ENCODE data around the gene ZBTB20.

The ZBTB20 gene

DNA sequence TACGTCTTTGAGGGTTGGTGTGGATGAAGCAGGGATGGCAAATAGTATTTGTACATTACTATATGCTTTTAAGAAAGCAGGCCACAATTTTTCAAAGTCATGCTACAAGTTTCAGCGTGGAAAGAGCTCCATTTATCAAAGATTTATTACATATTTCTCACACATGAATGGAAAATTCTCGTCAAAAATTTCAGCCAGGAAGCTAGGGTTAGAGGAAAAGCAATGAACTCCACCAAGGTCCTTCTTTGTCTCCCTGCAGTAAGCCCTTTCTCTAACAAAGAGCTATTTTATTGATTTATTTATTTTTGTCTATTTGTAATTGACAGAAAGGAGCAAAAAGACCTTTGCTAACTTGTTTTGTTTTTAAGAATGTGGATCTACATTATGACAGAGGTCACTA is 7.5 kb upstream of the ZBTB20 start:
- 73% methylated on average over 2 of the region's 3 CpGs for WGBS
- Histone ChIP-seq H2AFZ (ENCODE audit: low read depth, low read length) (no peak overlapping the region), H3K4me2 (ENCODE audit: low read length, poor library complexity, severe bottlenecking) (no peak overlapping the region), H3K4ac (ENCODE audit: low read depth in 1 of 2, low read length in 2 of 2) (no peak overlapping the region), H3K9me3 (ENCODE audit: control insufficient read depth, low read length) (no peaks in the 10 kb centered on the region), H3K14ac (ENCODE audit: low read length in 2 of 2) (no peak overlapping the region), H3K27ac (ENCODE audit: low read length, poor library complexity, severe bottlenecking) (no peak overlapping the region), H2BK5ac (ENCODE audit: low read depth, low read length, poor library complexity, severe bottlenecking) (no peak overlapping the region), H2AK5ac (ENCODE audit: low read length, severe bottlenecking) (no peak overlapping the region), H3K23ac (ENCODE audit: low read length in 2 of 2) (no peak overlapping the region), H4K91ac (ENCODE audit: low read length) (no peak overlapping the region), H2BK120ac (ENCODE audit: low read depth, low read length) (no peak overlapping the region), H3K9ac (ENCODE audit: low read length) (no peak overlapping the region), H2BK12ac (ENCODE audit: low read length in 2 of 2) (no peak overlapping the region), H3K36me3 (ENCODE audit: control insufficient read depth in 1 of 2, insufficient read depth in 2 of 2, low read depth in 1 of 2, low read length in 2 of 2) (no peaks in the 10 kb centered on the region), H4K8ac (ENCODE audit: low read length) (no peak overlapping the region), H2BK15ac (ENCODE audit: low read depth, poor library complexity, severe bottlenecking) (no peak overlapping the region), H3K79me1 (replicated peaks; ENCODE audit: low read length, poor library complexity, severe bottlenecking) (no peaks in the 10 kb centered on the region), H3K27me3 (ENCODE audit: control insufficient read depth in 1 of 2, insufficient read depth in 1 of 2, low read length in 2 of 2) (no peaks in the 10 kb centered on the region), H3K18ac (ENCODE audit: low read depth in 1 of 2, low read length in 2 of 2) (no peak overlapping the region), H3K4me3 (ENCODE audit: insufficient read depth in 1 of 2, low read depth in 1 of 2, low read length in 2 of 2) (no peak overlapping the region), H3K4me1 (ENCODE audit: control insufficient read depth, insufficient read depth, low read depth, low read length) (no peaks in the 10 kb centered on the region)
- DNase-seq = no peak

DNA sequence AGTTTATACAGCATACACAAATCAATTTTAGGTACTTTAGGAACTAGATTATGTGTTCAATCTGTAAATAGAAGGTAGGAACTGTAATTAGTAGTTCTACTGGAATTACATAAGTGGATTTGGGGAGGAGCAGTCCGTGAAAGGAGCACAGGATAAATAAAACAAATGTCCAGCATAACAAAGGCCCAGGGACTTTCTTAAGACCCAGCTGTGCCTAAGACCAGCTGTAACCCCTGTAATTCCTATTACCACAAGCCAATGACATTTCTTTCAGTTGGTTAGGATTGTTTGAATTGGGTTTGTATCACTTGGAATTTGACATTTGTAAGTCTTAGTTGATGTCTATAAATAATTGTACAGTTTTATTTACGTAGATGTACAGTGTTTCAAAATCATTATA is 4.8 kb upstream of the ZBTB20 start:
- H4K91ac ChIP-seq (ENCODE audit: low read length) = no peak overlapping the region
- H2BK5ac ChIP-seq (ENCODE audit: low read depth, low read length, poor library complexity, severe bottlenecking) = no peak overlapping the region
- H3K9me3 ChIP-seq (ENCODE audit: control insufficient read depth, low read length) = no peaks in the 10 kb centered on the region
- H2BK120ac ChIP-seq (ENCODE audit: low read depth, low read length) = no peak overlapping the region
- H3K9ac ChIP-seq (ENCODE audit: low read length) = no peak overlapping the region
- no peak overlapping the region for H2AK5ac ChIP-seq (ENCODE audit: low read length, severe bottlenecking)
- no peak overlapping the region for H3K14ac ChIP-seq (ENCODE audit: low read length in 2 of 2)
- no peak overlapping the region for H3K27ac ChIP-seq (ENCODE audit: low read length, poor library complexity, severe bottlenecking)
- WGBS = no CpG with 5 or more reads among the region's 2 CpGs
- no peak overlapping the region for H2BK15ac ChIP-seq (ENCODE audit: low read depth, poor library complexity, severe bottlenecking)
- no peaks in the 10 kb centered on the region for H3K36me3 ChIP-seq (ENCODE audit: control insufficient read depth in 1 of 2, insufficient read depth in 2 of 2, low read depth in 1 of 2, low read length in 2 of 2)
- H3K4me1 ChIP-seq (ENCODE audit: control insufficient read depth, insufficient read depth, low read depth, low read length) = no peaks in the 10 kb centered on the region
- H4K8ac ChIP-seq (ENCODE audit: low read length) = no peak overlapping the region
- no peak overlapping the region for H3K4me2 ChIP-seq (ENCODE audit: low read length, poor library complexity, severe bottlenecking)
- DNase-seq = no peak
- no peaks in the 10 kb centered on the region for H3K27me3 ChIP-seq (ENCODE audit: control insufficient read depth in 1 of 2, insufficient read depth in 1 of 2, low read length in 2 of 2)
- no peak overlapping the region for H3K4me3 ChIP-seq (ENCODE audit: insufficient read depth in 1 of 2, low read depth in 1 of 2, low read length in 2 of 2)
- no peak overlapping the region for H3K4ac ChIP-seq (ENCODE audit: low read depth in 1 of 2, low read length in 2 of 2)
- no peak overlapping the region for H3K18ac ChIP-seq (ENCODE audit: low read depth in 1 of 2, low read length in 2 of 2)
- no peak overlapping the region for H3K23ac ChIP-seq (ENCODE audit: low read length in 2 of 2)
- no peak overlapping the region for H2AFZ ChIP-seq (ENCODE audit: low read depth, low read length)
- peaks cover 3% of the 10 kb centered on the region for H3K79me1 ChIP-seq (replicated peaks; ENCODE audit: low read length, poor library complexity, severe bottlenecking)
- H2BK12ac ChIP-seq (ENCODE audit: low read length in 2 of 2) = no peak overlapping the region

DNA sequence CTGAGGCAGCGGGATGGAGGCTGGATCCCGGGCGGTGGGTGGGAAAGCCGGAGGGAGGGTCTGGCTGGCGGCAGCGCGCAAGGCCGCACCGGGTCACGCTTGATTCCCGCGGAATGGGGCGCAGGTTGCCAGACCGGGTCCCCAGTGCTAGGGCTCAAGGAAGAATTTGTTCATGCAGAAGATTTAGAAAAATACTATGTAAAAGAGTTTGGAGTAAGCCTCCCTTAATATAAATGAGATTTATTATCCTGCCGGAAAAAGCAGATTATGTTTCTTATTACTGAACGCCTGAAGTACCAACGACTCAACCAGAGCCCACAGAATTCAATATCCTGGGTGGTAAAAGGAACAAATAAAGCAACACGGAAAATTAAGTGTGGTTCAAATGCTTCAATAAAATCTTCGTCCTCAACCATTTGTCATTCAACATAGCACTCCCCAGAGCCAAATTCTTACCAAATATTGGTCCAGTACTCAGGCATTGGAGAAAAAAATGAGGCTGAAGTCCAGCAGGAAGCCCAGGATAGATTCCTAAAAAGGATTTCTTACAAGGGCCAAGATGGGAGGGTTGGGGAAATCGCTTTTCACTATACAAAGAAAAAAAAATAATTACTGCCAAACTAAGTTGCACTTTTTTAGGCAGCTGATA is 1.2 kb upstream of the ZBTB20 start:
- no peak for DNase-seq
- Histone ChIP-seq H3K4ac (ENCODE audit: low read depth in 1 of 2, low read length in 2 of 2) (peak overlapping the region; percentile 35 to 40), H3K36me3 (ENCODE audit: control insufficient read depth in 1 of 2, insufficient read depth in 2 of 2, low read depth in 1 of 2, low read length in 2 of 2) (no peaks in the 10 kb centered on the region), H3K9ac (ENCODE audit: low read length) (peak overlapping the region; percentile 95), H3K4me1 (ENCODE audit: control insufficient read depth, insufficient read depth, low read depth, low read length) (no peaks in the 10 kb centered on the region), H2BK5ac (ENCODE audit: low read depth, low read length, poor library complexity, severe bottlenecking) (peak overlapping the region; percentile 96), H3K4me3 (ENCODE audit: insufficient read depth in 1 of 2, low read depth in 1 of 2, low read length in 2 of 2) (peak overlapping the region; percentile 89 to 95), H3K18ac (ENCODE audit: low read depth in 1 of 2, low read length in 2 of 2) (peak overlapping the region; percentile 71 to 99), H2BK12ac (ENCODE audit: low read length in 2 of 2) (peak overlapping the region in 1 of 2 experiments; percentile 77), H3K27me3 (ENCODE audit: control insufficient read depth in 1 of 2, insufficient read depth in 1 of 2, low read length in 2 of 2) (no peaks in the 10 kb centered on the region), H3K27ac (ENCODE audit: low read length, poor library complexity, severe bottlenecking) (peak overlapping the region; percentile 84), H3K4me2 (ENCODE audit: low read length, poor library complexity, severe bottlenecking) (peak overlapping the region; percentile 94), H2BK15ac (ENCODE audit: low read depth, poor library complexity, severe bottlenecking) (no peak overlapping the region), H3K23ac (ENCODE audit: low read length in 2 of 2) (peak overlapping the region in 1 of 2 experiments; percentile 59), H3K9me3 (ENCODE audit: control insufficient read depth, low read length) (no peaks in the 10 kb centered on the region), H2AFZ (ENCODE audit: low read depth, low read length) (peak overlapping the region; percentile 93), H2AK5ac (ENCODE audit: low read length, severe bottlenecking) (no peak overlapping the region), H4K8ac (ENCODE audit: low read length) (peak overlapping the region; percentile 85), H4K91ac (ENCODE audit: low read length) (peak overlapping the region; percentile 86), H3K14ac (ENCODE audit: low read length in 2 of 2) (no peak overlapping the region), H3K79me1 (replicated peaks; ENCODE audit: low read length, poor library complexity, severe bottlenecking) (peaks cover 3% of the 10 kb centered on the region), H2BK120ac (ENCODE audit: low read depth, low read length) (peak overlapping the region; percentile 89)
- WGBS = 1% methylated on average over 13 of the region's 20 CpGs

DNA sequence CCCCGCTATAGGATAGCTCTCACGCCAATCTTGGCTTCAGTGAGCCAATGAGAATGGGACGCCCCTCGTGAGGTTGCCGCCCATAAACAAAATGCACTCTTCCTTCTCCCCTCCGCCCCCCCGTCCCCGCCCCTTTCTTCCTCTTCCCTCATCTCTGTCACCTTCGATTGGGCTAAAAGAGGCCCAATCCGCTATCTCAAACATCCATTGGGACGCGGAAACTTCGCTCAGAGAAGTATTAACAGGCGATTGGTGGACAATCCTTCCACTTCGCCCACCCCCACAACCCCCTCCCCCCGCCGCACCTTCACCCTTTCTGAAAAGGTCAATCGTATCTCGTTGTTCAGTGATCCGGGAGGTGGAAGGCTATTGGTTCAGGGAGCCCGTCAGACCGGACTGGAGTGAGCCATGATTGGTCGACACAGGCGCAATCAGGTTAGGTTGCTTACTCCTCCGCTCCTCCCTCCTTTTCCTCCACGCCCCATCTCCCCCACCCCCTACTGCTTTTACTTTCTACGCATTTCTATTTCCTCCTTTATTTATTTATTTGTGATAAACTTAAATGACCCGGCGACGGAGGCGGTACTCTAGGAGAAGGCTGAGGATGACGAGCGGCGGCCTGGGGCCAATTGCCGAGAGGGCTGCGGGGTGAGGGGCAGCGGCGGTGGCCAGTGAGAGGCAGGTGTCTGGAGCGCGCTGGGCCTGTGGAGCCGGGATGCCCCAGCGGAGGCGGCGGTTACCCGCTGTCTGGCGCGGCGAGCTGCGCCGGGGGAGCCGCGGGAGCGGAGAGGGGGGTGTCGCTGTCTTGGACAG is 447 bp upstream of the ZBTB20 start:
- peak overlapping the region; percentile 86 for H4K91ac ChIP-seq (ENCODE audit: low read length)
- peak overlapping the region; percentile 89 for H2BK120ac ChIP-seq (ENCODE audit: low read depth, low read length)
- peak overlapping the region; percentile 35 to 40 for H3K4ac ChIP-seq (ENCODE audit: low read depth in 1 of 2, low read length in 2 of 2)
- H2BK15ac ChIP-seq (ENCODE audit: low read depth, poor library complexity, severe bottlenecking) = no peak overlapping the region
- no peaks in the 10 kb centered on the region for H3K27me3 ChIP-seq (ENCODE audit: control insufficient read depth in 1 of 2, insufficient read depth in 1 of 2, low read length in 2 of 2)
- peak overlapping the region; percentile 85 for H4K8ac ChIP-seq (ENCODE audit: low read length)
- peak; percentile 100 for DNase-seq
- peaks cover 6% of the 10 kb centered on the region for H3K79me1 ChIP-seq (replicated peaks; ENCODE audit: low read length, poor library complexity, severe bottlenecking)
- H2AFZ ChIP-seq (ENCODE audit: low read depth, low read length) = peak overlapping the region; percentile 93
- H3K23ac ChIP-seq (ENCODE audit: low read length in 2 of 2) = peak overlapping the region in 1 of 2 experiments; percentile 59
- no peak overlapping the region for H3K14ac ChIP-seq (ENCODE audit: low read length in 2 of 2)
- H3K4me2 ChIP-seq (ENCODE audit: low read length, poor library complexity, severe bottlenecking) = peak overlapping the region; percentile 94
- peak overlapping the region in 1 of 2 experiments; percentile 77 for H2BK12ac ChIP-seq (ENCODE audit: low read length in 2 of 2)
- no peaks in the 10 kb centered on the region for H3K9me3 ChIP-seq (ENCODE audit: control insufficient read depth, low read length)
- H3K36me3 ChIP-seq (ENCODE audit: control insufficient read depth in 1 of 2, insufficient read depth in 2 of 2, low read depth in 1 of 2, low read length in 2 of 2) = no peaks in the 10 kb centered on the region
- 1% methylated on average over 49 of the region's 54 CpGs for WGBS
- H3K27ac ChIP-seq (ENCODE audit: low read length, poor library complexity, severe bottlenecking) = peak overlapping the region; percentile 84
- no peak overlapping the region for H2AK5ac ChIP-seq (ENCODE audit: low read length, severe bottlenecking)
- H3K4me3 ChIP-seq (ENCODE audit: insufficient read depth in 1 of 2, low read depth in 1 of 2, low read length in 2 of 2) = peak overlapping the region; percentile 89 to 95
- peak overlapping the region; percentile 95 for H3K9ac ChIP-seq (ENCODE audit: low read length)
- H3K18ac ChIP-seq (ENCODE audit: low read depth in 1 of 2, low read length in 2 of 2) = peak overlapping the region; percentile 71 to 99
- H3K4me1 ChIP-seq (ENCODE audit: control insufficient read depth, insufficient read depth, low read depth, low read length) = no peaks in the 10 kb centered on the region
- H2BK5ac ChIP-seq (ENCODE audit: low read depth, low read length, poor library complexity, severe bottlenecking) = peak overlapping the region; percentile 96
